Thymus (tissue), 11 donors: ENCODE measurements around the gene SLC26A8. TPM values are rescaled to one million over a fixed set of nuclear protein-coding genes. Genes with fewer than 3 reads are reported as not detected.
"Not testable (repeated sequence)": the region's sequence is repeated elsewhere in the genome, so short reads cannot be mapped to it uniquely, and the experiment has no call there.

Experiments
- DNase-seq, 9 donors: peaks; one replicate each; pipeline ENCODE4 v3.0.0-alpha.2; 2013; ENCODE audit warnings: low spot score in 9 of 9, low read depth in 6 of 9, missing footprints in 1 of 9
- H3K27ac ChIP-seq, 2 donors: one replicate each; pipeline ENCODE4 v1.5.1; 2013; ENCODE audit warnings: control low read depth in 1 of 2, low read depth in 1 of 2, low read length in 1 of 2, mild to moderate bottlenecking in 1 of 2, moderate library complexity in 1 of 2
- H3K27me3 ChIP-seq, 2 donors: one replicate each; pipeline ENCODE4 v1.5.1; 2013; ENCODE audit warnings: low read length in 1 of 2; ENCODE audit not compliant: control insufficient read depth in 2 of 2, insufficient read depth in 1 of 2
- H3K36me3 ChIP-seq, 2 donors: one replicate each; pipeline ENCODE4 v1.5.1; 2013; ENCODE audit warnings: low read length in 1 of 2, mild to moderate bottlenecking in 1 of 2, moderate library complexity in 1 of 2; ENCODE audit not compliant: control insufficient read depth in 2 of 2, insufficient read depth in 2 of 2
- H3K4me1 ChIP-seq, 2 donors: one replicate each; pipeline ENCODE4 v1.5.1; 2013; ENCODE audit warnings: low read length in 2 of 2; ENCODE audit not compliant: control insufficient read depth in 2 of 2, insufficient read depth in 2 of 2
- H3K4me3 ChIP-seq, 2 donors: one replicate each; pipeline ENCODE4 v1.5.1; 2013; ENCODE audit warnings: low read length in 2 of 2, control low read depth in 1 of 2, mild to moderate bottlenecking in 1 of 2
- H3K9me3 ChIP-seq, 2 donors: one replicate each; pipeline ENCODE4 v1.5.1; 2013; ENCODE audit warnings: low read length in 1 of 2, mild to moderate bottlenecking in 1 of 2; ENCODE audit not compliant: control insufficient read depth in 2 of 2, insufficient read depth in 1 of 2
- WGBS: extraction: QIAGEN DNeasy Blood & Tissue Kit; methylation state at CpG from one replicate; pipeline ENCODE4 v1.1.7; 2013; 5-methylcytosine and 5-hydroxymethylcytosine counted together
- polyA plus RNA-seq: library from polyadenylated mRNA; stranded (reverse); fragments of 200-250 nt; gene quantifications from one replicate; pipeline ENCODE4 v1.2.3, GENCODE V29; 2013
- total RNA-seq: library from RNA; stranded (reverse); fragments of 120-200 nt; gene quantifications from one replicate; pipeline ENCODE4 v1.2.4, GENCODE V29; 2013
- donor health status: healthy.

Gene SLC26A8
- total and polyA plus RNA-seq, 2 donors: 0.09 to 0.11 TPM

GRCh38 chr6:35919827-35920751 is 104.4 kb downstream of the SLC26A8 start:
- no peaks in the 10 kb centered on the region for H3K9me3 ChIP-seq
- peak in 8 of 9 donors; percentile 16 to 61 (median 30) for DNase-seq
- peaks cover under 1 to 1% of the 10 kb centered on the region in 2 donors for H3K36me3 ChIP-seq
- H3K27me3 ChIP-seq: no peaks in the 10 kb centered on the region
- H3K27ac ChIP-seq: peak overlapping the region; percentile 32 to 68
- H3K4me1 ChIP-seq: peaks cover 7 to 24% of the 10 kb centered on the region in 2 donors
- under 1% methylated on average over 50 of the region's 50 CpGs for WGBS
- peak overlapping the region; percentile 76 to 84 for H3K4me3 ChIP-seq

GRCh38 chr6:35919085-35919826 is 105.2 kb downstream of the SLC26A8 start:
- 33% methylated on average over 9 of the region's 9 CpGs for WGBS
- peak overlapping the region in 1 of 2 donors; percentile 5 for H3K27ac ChIP-seq
- DNase-seq: peak in 1 of 9 donors; percentile 21
- peaks cover 5 to 9% of the 10 kb centered on the region in 2 donors for H3K36me3 ChIP-seq
- no peaks in the 10 kb centered on the region for H3K27me3 ChIP-seq
- H3K9me3 ChIP-seq: no peaks in the 10 kb centered on the region
- H3K4me3 ChIP-seq: peak overlapping the region; percentile 76 to 84
- H3K4me1 ChIP-seq: peaks cover 7 to 24% of the 10 kb centered on the region in 2 donors

- peaks cover 3 to 19% of the 10 kb centered on the region in 2 donors for H3K4me1 ChIP-seq
- not testable (repeated sequence) for DNase-seq, H3K4me3 ChIP-seq, H3K9me3 ChIP-seq, H3K27ac ChIP-seq, H3K27me3 ChIP-seq
- peaks cover 5 to 19% of the 10 kb centered on the region in 2 donors for H3K36me3 ChIP-seq
- 97% methylated on average over 6 of the region's 6 CpGs for WGBS
These were observed 107.5 kb downstream of the SLC26A8 start for GRCh38 chr6:35916893-35917292.

GRCh38 chr6:35916056-35916455 is 108.4 kb downstream of the SLC26A8 start:
- peaks cover 5 to 27% of the 10 kb centered on the region in 2 donors for H3K36me3 ChIP-seq
- WGBS: 96% methylated on average over 3 of the region's 3 CpGs
- DNase-seq: no peak

GRCh38 chr6:35914536-35914935 is 109.9 kb downstream of the SLC26A8 start:
- DNase-seq: no peak
- no peaks in the 10 kb centered on the region for H3K27me3 ChIP-seq
- peaks cover 11 to 37% of the 10 kb centered on the region in 2 donors for H3K36me3 ChIP-seq
- no peak overlapping the region for H3K4me3 ChIP-seq
- H3K27ac ChIP-seq: no peak overlapping the region
- H3K4me1 ChIP-seq: peaks cover under 1 to 8% of the 10 kb centered on the region in 2 donors
- peaks cover under 1 to 10% of the 10 kb centered on the region in 2 donors for H3K9me3 ChIP-seq
- WGBS: 96% methylated on average over 6 of the region's 6 CpGs

More at GRCh38 chr6:35916056-35916455, 108.4 kb downstream of the SLC26A8 start:
- Histone ChIP-seq H3K27me3 (no peaks in the 10 kb centered on the region), H3K4me3 (no peak overlapping the region), H3K27ac (no peak overlapping the region), H3K4me1 (peaks cover 3 to 14% of the 10 kb centered on the region in 2 donors), H3K9me3 (peaks cover 0 to 4% of the 10 kb centered on the region in 2 donors)

- Histone ChIP-seq H3K4me1 (no peaks in the 10 kb centered on the region), H3K27ac (no peak overlapping the region), H3K36me3 (peaks cover 20 to 48% of the 10 kb centered on the region in 2 donors), H3K9me3 (peaks cover 7 to 18% of the 10 kb centered on the region in 2 donors), H3K4me3 (no peak overlapping the region), H3K27me3 (no peaks in the 10 kb centered on the region)
- DNase-seq: no peak
- WGBS: 98% methylated on average over 8 of the region's 8 CpGs
These were observed 112.4 kb downstream of the SLC26A8 start for GRCh38 chr6:35911871-35912653.

- H3K27ac ChIP-seq: not testable (repeated sequence)
- 97% methylated on average over 2 of the region's 2 CpGs for WGBS
These were observed 114.9 kb downstream of the SLC26A8 start for GRCh38 chr6:35909571-35909970.

GRCh38 chr6:35908753-35909401 is 115.6 kb downstream of the SLC26A8 start:
- H3K27ac ChIP-seq, DNase-seq, H3K4me1 ChIP-seq, H3K27me3 ChIP-seq, H3K4me3 ChIP-seq: not testable (repeated sequence)
- Histone ChIP-seq H3K36me3 (peaks cover 19 to 44% of the 10 kb centered on the region in 2 donors), H3K9me3 (peaks cover 7 to 18% of the 10 kb centered on the region in 2 donors)
- WGBS: 98% methylated on average over 5 of the region's 5 CpGs

More at GRCh38 chr6:35909571-35909970, 114.9 kb downstream of the SLC26A8 start:
- Histone ChIP-seq H3K36me3 (peaks cover 14 to 45% of the 10 kb centered on the region in 2 donors), H3K9me3 (peaks cover 7 to 18% of the 10 kb centered on the region in 2 donors)
- H3K4me1 ChIP-seq, DNase-seq, H3K4me3 ChIP-seq, H3K27me3 ChIP-seq: not testable (repeated sequence)
